Glomerular endothelial cell (primary cell): ENCODE results near the gene GH1. TPM values are rescaled to one million over a fixed set of nuclear protein-coding genes. Genes with fewer than 3 reads are reported as not detected.

Source experiments
- DNase-seq: peaks from one replicate; pipeline ENCODE4 v3.0.0-alpha.2; 2011; ENCODE audit warnings: low read depth, low spot score; ENCODE audit errors: extremely low read depth
- total RNA-seq: library from RNA; depleted of rRNA; stranded (reverse); fragments of >200 nt; gene quantifications from 2 replicates; pipeline ENCODE4 v1.2.3, GENCODE V29; 2015

GH1 gene
- total RNA-seq, 1 donor from 2014 or later: not detected

DNA sequence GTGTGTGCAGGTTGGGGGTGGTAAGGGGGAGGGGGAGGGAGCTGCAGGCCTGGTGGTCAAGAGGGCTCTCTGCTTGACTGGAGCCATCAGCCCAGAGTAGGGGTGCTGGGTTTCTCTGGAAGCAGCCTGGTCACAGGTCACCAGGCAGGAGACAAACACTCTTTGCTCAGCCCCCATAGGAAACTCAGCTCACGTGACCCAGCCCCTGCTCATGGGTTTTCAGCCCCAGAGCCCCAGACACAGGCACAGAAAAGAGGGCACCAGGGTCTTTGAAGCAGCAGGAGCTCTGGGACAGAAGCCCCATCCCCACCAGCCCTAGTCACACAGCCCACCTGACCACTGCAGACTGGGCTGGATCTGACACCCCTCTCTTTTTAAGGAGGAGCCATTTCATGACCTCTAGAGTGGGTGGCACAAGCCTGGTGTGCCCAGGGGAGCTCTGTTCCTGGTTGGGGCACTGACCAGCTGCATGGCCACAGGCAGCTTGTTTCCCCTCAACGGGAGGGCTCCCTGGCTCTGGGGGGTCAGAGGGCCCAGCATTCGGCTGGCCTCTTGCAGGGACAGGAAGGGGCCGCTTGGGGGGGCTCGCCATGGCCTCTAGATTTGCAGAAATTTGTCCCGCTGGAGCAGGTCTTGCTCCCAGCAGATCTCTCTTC, 27.3 kb upstream of the GH1 start:
- no peak for DNase-seq

DNA sequence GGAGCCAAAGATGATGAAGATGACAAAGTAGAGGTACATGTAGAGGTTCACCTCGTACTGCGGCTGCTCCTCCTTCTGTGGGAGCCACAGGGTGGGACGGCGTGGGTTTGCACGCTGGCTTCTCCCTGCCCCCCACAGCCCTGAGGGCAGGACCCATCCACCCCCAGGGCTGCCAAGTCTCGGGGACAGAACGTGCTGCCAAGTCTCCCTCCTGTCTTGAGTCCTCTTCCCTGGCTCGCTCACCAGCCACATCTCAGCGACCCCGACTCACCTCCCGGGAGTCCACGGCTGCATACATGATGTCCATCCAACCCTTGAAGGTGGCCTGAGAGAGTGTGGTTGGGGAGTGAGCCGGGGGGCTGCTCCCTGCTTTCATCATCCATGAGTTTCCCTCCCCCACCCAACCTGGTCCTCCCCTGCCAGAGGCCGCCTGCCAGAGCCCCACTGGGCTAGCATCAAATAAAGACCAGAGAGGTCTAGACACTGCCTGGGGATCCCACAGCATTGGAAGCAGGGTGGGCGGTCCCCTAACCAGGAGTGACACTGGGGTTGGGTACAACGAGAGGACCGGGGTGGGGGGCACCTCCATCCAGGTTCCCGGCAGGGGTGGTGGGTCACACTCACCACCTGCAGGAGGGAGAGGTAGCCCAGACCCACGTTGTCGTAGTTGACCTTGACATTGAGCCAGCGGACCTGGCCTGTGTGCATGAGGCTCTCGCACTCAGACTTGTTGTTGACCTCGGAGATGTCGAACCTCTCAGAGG, 26.3 kb upstream of the GH1 start:
- no peak for DNase-seq

GRCh38 chr17:63943745-63944144, 25.1 kb upstream of the GH1 start:
- DNase-seq: no peak

DNA sequence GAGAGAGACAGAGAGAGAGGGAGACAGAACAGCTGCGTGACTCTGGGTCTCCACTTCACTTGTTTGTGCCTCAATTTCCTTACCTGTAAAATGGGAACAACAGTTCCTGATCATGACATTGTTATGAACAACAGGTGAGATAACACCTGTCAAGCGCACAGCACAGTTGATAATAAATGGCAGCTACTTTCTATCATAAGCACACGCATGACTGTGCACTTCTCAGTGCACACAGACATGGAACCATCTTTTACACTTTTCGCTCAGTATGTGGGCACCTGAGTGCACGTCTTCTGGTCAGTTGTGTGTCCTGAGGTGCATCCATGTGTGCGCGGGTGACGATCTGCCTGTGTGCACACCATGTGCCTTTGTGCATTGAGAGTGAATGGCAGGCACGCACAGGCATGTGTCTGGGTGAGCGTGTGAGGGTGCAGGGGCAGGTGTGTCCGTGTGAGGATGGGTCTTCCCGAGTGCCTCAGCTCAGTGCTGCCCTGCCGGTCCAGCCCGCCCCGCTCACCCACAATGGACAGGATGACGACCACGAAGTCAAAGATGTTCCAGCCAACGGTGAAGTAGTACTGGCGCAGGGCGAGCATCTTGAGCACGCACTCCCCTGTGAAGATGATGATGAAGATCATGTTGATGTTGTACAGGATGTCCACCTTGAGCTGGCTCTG, 23.8 kb upstream of the GH1 start:
- no peak for DNase-seq

GRCh38 chr17:63941751-63942150, 23.1 kb upstream of the GH1 start:
- DNase-seq: no peak

DNA sequence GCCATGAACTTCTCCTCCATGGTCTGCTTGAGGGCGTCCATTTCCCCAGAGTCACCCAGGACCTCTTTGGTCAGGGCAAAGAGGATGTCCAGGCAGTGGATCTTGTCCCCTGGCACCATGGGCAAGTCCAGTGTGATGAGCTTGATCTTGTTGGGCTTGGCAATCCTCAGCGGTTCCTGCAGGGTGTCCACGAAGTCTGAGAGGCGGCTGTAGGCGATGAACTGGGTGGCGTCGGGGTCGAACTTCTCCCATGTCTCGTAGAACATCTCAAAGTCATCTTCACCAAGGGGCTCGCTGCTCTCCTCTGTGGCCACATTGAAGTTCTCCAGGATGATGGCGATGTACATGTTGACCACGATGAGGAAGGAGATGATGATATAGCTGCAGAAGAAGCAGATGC, 22.5 kb upstream of the GH1 start:
- DNase-seq: no peak

- DNase-seq: no peak
Measured at GRCh38 chr17:63940584-63940983, 21.9 kb upstream of the GH1 start.

- DNase-seq: no peak
Measured at GRCh38 chr17:63939884-63940283, 21.2 kb upstream of the GH1 start.

GRCh38 chr17:63939401-63939800, 20.8 kb upstream of the GH1 start:
- no peak for DNase-seq

GRCh38 chr17:63937920-63938319, 19.3 kb upstream of the GH1 start:
- no peak for DNase-seq

DNA sequence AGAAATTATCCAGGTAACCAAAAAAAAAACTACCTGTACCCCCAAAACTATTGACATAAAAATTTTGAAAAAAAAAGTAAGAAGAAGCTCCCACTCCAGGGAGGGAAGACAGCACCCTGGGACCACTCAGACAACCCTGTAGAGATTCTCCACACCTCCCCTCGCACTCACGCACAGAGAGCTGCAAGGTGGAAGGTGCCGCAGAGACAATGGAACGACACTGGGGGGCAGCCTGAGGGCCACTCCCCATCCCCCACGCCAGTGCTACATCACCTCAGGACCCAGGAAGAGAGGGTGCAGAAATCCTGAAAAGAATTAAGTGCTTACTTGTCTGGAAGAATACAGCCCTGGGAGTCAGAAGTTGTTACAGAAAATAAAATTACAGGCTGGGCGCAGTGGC, 18.7 kb upstream of the GH1 start:
- no peak for DNase-seq

GRCh38 chr17:63934183-63935112, 15.8 kb upstream of the GH1 start:
- no peak for DNase-seq

DNA sequence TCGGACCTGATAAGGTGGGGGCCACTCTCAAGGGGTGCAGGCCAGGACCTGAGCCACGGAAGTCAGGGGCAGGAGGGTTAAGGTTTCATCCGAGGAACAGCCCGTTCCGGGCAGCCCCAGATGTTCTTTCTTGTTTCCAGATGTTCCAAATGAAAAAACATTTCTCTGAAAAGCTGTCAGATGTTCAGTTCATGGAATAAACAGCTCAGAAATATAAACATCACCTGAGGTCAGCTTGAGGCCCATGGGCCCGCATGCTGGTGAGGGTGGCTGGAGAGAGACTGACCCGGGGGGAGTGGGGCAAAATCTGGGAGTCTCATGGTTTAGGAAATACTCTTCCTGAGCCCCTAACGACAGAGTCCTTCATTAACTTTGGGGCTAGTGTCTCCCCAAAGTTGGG, 15.0 kb upstream of the GH1 start:
- DNase-seq: no peak

DNA sequence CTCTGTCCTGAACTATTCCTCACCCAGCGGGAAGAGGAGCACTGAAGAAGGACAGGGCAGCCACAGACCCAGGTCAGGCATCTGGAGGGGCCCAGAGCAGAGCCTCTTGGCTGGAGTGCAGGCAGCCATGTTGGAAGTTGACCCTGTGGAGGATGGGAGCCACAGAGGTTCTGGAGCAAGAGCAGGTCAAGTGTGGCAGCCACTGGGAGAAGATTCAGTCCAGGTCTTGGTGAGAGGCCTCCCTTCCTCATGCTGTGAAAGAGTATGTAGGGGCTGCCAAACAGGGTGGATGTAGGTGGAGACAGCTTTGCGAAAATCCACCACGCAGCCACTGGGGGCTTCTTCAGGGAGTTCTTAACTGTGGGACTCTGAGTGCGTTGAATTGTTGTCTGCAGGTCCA, 14.1 kb upstream of the GH1 start:
- DNase-seq: no peak

- DNase-seq: no peak
Measured at GRCh38 chr17:63931981-63932561, 13.4 kb upstream of the GH1 start, which contains the start of gene CD79B. CD79B (minus strand) TSS chr17:63932331; CDS start chr17:63932261, 70 bp downstream.

- DNase-seq: no peak
Measured at GRCh38 chr17:63930951-63931575, 12.4 kb upstream of the GH1 start.

- no peak for DNase-seq
Measured at GRCh38 chr17:63929860-63930766, 11.5 kb upstream of the GH1 start.

DNA sequence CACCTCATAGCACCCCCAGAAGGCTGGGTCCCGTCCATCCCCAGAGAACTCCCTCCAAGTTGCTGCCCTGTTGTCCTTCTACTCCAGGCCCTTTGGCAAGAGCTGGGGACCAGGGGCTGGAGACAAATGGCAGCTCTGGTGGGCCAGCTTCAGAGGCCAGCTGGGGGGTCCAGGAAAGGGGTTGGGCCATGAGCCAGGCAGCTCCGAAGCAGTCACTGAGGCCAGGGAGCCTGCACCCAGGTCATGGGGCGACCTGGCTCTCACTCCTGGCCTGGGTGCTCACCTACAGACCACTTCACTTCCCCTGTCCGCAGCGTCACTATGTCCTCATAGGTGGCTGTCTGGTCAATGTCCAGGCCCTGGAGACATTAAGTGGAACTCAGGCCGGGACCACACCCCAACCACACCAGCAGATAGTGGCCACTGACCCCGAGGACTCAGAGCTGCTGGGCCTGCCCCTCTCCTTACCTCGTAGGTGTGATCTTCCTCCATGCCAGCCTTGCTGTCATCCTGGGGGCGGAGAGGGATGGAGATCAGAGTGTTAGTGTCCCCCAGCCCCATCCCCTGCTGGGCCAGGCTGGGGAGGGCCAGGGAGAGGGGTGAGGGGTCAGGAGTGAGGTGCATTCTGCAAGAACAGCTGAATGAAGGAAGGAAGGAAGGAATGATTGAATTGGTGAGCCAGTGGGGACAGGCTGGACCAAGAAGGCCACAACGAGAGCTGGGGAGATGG, 10.5 kb upstream of the GH1 start:
- no peak for DNase-seq
